Neutrophil (primary cell): Measurements from ENCODE around the gene ACKR4.

ENCODE experiments used
- H3K27ac ChIP-seq: fragments of 200-600 bp; sonication (generic); 2 replicates; pipeline ENCODE4 v1.5.1; 2016; ENCODE audit warnings: mild to moderate bottlenecking, moderate library complexity
- H3K27me3 ChIP-seq: fragments of 200-600 bp; sonication (generic); 2 replicates; pipeline ENCODE4 v1.6.0; 2016; ENCODE audit warnings: mild to moderate bottlenecking
- H3K36me3 ChIP-seq: fragments of 200-600 bp; sonication (generic); 2 replicates; pipeline ENCODE4 v1.5.1; 2017
- H3K4me1 ChIP-seq, 2 experiments: fragments of 200-600 bp in 1 of 2; sonication (generic) in 1 of 2; 1 replicate in 1 of 2; 2 replicates in 1 of 2; pipeline versions ENCODE4 v1.5.1 to v1.6.1; 2013 to 2016; ENCODE audit warnings: low read depth in 1 of 2, low read length in 1 of 2, mild to moderate bottlenecking in 1 of 2, moderate library complexity in 1 of 2; ENCODE audit not compliant: control insufficient read depth in 1 of 2, insufficient read depth in 1 of 2
- H3K4me3 ChIP-seq, 2 experiments: fragments of 200-600 bp in 1 of 2; sonication (generic) in 1 of 2; 1 replicate in 1 of 2; 2 replicates in 1 of 2; pipeline ENCODE4 v1.5.1; 2013 to 2016; ENCODE audit warnings: low read depth in 1 of 2, low read length in 1 of 2, mild to moderate bottlenecking in 1 of 2, moderate library complexity in 1 of 2
- H3K9me3 ChIP-seq: fragments of 200-600 bp; sonication (generic); 2 replicates; pipeline ENCODE4 v1.5.1; 2016
- CTCF ChIP-seq: fragments of 200-600 bp; sonication (generic); IDR thresholded peaks from 2 replicates; pipeline ENCODE4 v1.5.1; 2016; ENCODE audit warnings: antibody characterized with exemption

ACKR4 gene

GRCh38 chr3:132596816-132597433 is at the start of gene ACKR4:
Gene ACKR4 (plus strand): TSS chr3:132597270. CDS start chr3:132600398, 3,128 bp downstream.
- Histone ChIP-seq H3K27me3 (no peaks in the 10 kb centered on the region), H3K4me1 (peaks cover 8 to 10% of the 10 kb centered on the region in 2 experiments), H3K36me3 (peaks cover 9% of the 10 kb centered on the region), H3K9me3 (no peaks in the 10 kb centered on the region), H3K4me3 (no peak within 1 kb of the TSS), H3K27ac (no peak within 1 kb of the TSS)
- no peak for TF ChIP-seq CTCF

- Histone ChIP-seq H3K4me3 (no peak overlapping the region), H3K27me3 (no peaks in the 10 kb centered on the region), H3K27ac (no peak overlapping the region), H3K36me3 (no peaks in the 10 kb centered on the region), H3K4me1 (peaks cover 3 to 17% of the 10 kb centered on the region in 2 experiments), H3K9me3 (no peaks in the 10 kb centered on the region)
- TF ChIP-seq CTCF = no peak
Measured at GRCh38 chr3:132549169-132549568, 47.9 kb upstream of the ACKR4 start.

GRCh38 chr3:132549890-132550578 is 47.0 kb upstream of the ACKR4 start:
- no peaks in the 10 kb centered on the region for H3K27me3 ChIP-seq
- H3K9me3 ChIP-seq = no peaks in the 10 kb centered on the region
- no peak overlapping the region for H3K27ac ChIP-seq
- no peaks in the 10 kb centered on the region for H3K36me3 ChIP-seq
- peaks cover 3 to 17% of the 10 kb centered on the region in 2 experiments for H3K4me1 ChIP-seq
- H3K4me3 ChIP-seq = no peak overlapping the region
- no peak for TF ChIP-seq CTCF

GRCh38 chr3:132550579-132551305 is 46.3 kb upstream of the ACKR4 start:
- Histone ChIP-seq H3K27me3 (no peaks in the 10 kb centered on the region), H3K9me3 (no peaks in the 10 kb centered on the region), H3K27ac (no peak overlapping the region), H3K36me3 (no peaks in the 10 kb centered on the region), H3K4me3 (no peak overlapping the region), H3K4me1 (peaks cover 0 to 17% of the 10 kb centered on the region in 2 experiments)
- no peak for TF ChIP-seq CTCF

- Histone ChIP-seq H3K4me1 (peaks cover 0 to 17% of the 10 kb centered on the region in 2 experiments), H3K9me3 (no peaks in the 10 kb centered on the region)
Measured at GRCh38 chr3:132553826-132554225, 43.2 kb upstream of the ACKR4 start.

More at GRCh38 chr3:132553826-132554225, 43.2 kb upstream of the ACKR4 start:
- no peaks in the 10 kb centered on the region for H3K27me3 ChIP-seq
- H3K36me3 ChIP-seq = peaks cover 24% of the 10 kb centered on the region
- no peak overlapping the region for H3K27ac ChIP-seq
- H3K4me3 ChIP-seq = no peak overlapping the region
- TF ChIP-seq CTCF = no peak
